HG03565 (cell line): ENCODE results near the gene ENDOV.

Source experiments
- ATAC-seq: cut with Tn5 transposase; IDR thresholded peaks from one replicate; pipeline ENCODE4 v1.9.1; 2021; ENCODE audit warnings: mild to moderate bottlenecking, moderate library complexity; ENCODE audit not compliant: unreplicated experiment

The ENDOV gene

DNA sequence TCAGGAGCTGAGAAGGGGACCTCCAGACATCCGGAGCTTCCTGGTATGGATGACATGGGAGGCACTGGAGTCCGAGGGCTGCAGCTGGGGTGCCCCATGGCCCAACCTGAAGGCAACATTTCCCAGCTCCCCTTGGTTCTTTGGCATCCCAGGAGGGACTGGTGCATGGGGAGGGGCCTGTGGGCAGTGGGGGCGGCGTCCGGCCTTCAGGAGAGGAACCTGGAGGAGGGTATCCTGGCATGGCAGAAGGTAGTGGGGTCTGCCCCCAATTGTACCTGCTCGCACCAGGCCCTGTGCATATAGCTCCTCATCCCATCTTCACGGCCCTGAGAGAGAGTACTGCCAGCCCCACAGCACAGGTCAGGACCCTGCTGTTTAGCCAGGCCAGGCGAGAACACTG is 49.5 kb downstream of the ENDOV start:
- ATAC-seq: no peak

DNA sequence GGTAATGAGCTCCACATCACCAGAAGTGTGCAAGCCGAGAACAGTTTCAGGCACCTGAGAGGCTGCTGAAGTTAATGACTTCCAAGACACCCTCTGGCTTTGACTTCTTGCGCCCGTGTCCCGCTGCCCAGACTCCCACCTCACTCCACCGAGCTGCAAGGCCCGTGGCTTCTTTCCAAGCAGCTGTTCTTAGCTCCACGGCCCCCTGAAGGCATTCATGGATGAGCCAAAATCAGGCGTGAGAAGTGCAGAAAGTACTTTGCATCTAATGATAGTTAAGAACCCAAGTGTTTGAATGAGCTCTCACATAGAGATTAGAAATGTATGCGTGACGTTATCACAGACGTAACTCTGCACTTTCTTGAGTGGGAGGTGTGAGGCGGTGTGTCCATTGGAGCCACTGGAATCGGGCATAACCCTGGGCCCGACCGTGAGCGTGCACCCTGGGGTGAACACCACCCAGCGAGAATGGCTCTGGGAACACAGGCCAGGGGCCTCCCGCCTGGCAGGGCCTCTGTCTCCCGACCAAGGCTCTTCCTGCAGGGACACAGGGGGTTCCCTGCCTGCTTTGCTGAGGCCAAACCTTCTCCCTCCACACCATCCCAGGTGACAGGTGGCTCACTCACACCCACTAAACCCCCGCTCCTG is 50.5 kb downstream of the ENDOV start:
- no peak for ATAC-seq

DNA sequence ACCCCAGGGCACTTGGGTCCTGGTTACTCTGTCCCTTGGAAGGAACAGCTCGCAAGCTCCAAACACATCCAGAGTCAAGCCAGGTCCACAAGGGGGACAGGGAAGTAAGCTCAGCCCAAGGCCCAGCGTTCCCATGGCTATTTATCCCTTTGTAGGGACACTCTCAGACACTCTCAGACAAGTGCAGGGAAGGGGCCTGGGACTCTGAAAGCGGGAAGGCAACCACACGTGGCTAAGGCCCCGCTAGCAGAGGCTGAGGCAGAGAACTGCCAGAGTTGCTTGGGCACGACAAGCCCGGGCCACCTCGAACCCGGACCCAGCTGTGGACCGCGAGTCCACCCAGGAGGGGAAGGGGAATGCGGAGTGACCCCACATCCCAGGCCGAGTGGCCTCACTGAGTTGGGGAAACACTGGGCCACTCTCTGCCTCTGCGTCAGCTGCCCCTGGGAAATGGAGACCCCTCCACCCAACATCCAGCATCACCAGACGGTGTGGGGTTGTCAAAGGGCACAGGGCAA is 51.3 kb downstream of the ENDOV start:
- ATAC-seq: no peak

DNA sequence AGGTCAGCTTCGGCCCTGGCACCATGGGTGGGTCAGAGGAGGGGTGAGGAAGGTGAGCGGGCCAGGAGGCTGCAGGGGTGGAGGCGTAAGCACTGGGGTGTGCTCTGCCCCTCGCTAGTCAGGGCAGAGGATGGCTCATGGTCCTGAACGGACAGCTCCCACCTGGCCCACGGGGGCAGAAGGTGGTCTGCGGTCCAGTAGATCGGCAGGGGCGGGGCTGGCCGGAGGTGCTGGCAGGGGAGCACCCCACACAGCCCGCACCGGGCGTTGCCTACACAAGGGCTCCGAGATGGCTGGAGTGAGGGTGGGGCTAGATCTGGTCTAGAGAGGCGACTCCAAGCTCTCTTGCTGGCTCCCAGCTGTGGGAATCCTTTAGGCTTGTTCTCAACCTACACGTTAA is 53.3 kb downstream of the ENDOV start:
- no peak for ATAC-seq

DNA sequence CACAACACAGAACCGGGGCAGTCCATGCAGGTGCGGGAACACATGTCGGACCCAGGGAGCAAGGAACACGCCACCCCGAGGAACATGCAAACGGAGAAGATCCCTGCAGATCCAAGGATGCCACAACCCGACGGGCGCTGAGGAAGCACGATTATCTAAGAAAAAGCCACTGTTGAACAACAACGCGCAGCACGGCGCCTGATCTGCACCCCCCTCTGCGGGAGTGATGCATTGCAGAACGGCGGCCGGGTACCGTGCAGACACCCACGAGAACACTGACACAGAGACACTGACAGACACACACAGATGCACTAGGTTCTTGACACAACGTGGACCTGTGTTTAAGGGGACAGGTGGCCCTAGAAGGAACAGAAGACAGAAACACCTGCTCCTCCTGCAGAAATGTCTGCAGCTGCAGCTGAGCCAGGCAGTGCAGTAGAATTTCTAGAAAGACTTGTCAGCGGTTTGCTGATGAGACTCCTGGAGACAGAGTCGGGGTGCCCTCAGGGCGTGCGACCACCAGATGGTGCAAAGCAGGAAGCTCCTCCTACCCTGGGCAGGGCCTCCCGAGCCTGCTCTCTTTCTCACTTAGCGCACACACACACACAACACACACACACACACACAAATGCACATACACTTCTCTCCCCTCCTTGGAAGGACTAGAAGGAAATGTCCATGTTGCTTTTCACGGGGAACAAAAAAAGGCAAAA is 54.0 kb downstream of the ENDOV start:
- no peak for ATAC-seq

DNA sequence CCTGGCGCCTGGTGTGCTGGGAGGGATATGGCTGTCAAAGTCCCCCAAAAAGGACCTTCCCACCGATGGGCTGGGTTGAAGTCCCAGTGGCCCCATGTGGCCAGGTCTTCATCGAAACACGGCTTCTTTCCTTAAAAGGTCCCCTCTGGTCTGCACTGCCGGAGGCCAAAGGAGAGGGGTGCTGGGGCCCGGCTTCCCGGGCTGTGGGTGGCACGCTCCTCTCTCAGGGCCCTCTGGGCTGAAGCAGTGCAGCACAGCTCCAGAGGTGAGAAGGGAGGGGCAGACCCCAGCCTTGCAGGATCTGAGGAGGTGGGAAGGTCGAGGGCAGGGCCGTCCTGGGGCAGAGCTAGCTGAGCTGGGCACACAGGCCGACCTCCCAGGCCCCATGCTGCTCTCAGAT is 54.7 kb downstream of the ENDOV start:
- ATAC-seq: no peak

DNA sequence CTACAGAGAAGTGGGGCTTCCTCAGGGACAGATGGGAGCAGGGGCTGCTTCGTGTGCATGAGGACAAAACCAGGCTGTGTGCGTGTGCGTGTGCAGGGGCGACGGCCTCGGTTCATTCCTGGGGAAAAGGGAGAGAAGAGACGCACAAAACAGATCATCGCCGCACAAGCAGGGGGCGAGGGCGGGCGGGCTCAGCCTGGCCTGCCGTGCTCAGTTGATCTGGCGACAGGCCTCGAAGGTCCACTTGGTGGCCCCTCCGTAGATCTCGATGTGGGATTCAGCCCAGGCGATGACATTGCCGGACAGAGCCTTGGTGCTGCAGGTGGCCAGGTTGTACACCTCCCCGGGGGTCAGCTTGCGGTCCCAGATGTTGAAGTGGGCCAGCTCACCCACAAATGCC is 55.6 kb downstream of the ENDOV start:
- no peak for ATAC-seq

DNA sequence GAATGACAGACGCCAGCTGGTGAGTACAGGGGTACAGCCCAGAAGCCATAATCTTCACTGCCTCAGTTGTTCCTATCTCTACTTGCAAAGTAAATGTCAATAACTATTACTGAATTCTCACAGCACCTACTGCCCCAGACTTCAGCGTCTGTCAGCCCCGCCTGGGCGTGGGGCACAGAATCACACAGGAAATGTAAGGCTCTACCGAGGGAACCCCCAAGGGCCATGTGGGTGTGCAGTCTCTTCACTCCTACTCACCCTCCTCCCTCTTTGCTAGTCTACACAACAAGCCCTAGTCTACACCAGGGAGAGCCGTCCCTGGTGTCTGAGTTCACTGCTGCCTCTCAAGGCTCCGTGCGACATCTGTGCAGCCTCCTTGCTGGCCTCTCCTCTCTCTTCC is 57.0 kb downstream of the ENDOV start:
- no peak for ATAC-seq

DNA sequence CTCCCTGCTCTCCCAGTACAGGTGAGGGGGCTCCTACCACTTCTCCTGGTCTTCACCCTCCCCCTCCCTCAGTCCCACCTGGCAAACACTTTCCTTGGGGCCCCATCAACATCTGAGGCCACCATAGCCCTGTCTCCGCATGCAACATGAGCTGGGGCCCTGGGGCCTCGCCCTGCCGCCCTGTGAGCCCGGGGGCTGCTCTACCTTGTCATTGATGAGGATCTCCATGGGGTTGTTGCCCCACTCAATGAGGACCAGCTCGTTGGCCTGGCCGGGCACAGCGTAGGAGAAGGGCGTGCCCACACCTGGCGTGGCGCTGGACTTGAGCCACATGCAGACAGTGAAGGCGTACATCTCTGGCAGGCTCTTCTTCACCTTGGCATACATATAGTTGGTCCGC is 58.0 kb downstream of the ENDOV start:
- no peak for ATAC-seq

DNA sequence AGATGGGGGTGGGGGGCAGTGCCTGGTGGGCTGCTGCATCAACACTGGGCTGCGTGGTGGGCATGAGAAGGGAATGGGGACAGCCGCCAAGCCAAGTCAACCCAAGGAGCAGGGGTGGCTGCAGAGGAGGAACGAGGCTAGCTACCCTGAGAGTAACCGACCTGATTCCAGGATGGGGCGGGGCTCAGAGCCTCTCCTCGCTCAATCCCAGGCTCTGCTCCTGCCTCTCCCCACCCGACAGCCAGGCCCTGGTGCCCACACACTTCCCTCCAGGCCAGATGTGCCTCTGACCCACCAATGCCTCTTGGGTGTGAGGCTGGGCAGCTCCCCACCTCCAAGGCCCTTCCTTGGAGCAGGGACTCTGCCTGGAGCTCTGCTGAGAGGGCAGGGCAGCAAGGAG is 58.7 kb downstream of the ENDOV start:
- no peak for ATAC-seq

DNA sequence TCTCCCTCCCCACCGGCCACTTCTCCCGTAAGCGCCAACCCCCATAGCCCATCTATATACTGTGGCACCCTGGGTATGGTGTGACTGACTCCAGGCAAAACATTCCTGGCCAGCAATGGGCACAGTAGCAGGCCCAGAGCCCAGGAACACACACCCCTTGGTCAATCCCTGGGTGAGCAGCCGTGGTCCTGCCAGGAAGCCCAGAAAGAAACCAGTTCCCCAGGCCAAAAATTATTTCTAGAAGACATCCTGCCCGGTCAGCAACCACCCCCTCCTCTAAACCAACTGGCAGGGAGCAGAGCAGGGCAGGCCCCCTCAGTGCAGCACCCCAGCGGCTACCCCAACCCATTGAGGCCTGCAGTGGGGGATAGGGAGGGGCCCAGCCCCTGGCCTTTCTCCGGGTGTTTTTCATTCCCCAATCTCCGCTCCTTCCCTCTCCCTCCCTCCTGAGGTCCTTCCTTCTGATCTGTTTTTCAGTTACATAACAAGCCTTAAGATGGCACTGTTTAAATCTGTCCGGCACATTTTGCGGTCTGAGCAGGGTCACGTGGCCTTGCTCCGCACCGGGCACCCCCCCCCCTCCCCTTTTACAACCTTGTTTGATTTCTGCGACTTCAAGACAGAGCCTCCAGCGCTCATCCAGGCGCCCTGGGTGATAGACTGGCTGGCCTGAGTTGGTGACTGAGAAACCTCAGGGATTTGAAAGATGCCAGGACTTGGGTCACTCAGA is 59.4 kb downstream of the ENDOV start:
- no peak for ATAC-seq

DNA sequence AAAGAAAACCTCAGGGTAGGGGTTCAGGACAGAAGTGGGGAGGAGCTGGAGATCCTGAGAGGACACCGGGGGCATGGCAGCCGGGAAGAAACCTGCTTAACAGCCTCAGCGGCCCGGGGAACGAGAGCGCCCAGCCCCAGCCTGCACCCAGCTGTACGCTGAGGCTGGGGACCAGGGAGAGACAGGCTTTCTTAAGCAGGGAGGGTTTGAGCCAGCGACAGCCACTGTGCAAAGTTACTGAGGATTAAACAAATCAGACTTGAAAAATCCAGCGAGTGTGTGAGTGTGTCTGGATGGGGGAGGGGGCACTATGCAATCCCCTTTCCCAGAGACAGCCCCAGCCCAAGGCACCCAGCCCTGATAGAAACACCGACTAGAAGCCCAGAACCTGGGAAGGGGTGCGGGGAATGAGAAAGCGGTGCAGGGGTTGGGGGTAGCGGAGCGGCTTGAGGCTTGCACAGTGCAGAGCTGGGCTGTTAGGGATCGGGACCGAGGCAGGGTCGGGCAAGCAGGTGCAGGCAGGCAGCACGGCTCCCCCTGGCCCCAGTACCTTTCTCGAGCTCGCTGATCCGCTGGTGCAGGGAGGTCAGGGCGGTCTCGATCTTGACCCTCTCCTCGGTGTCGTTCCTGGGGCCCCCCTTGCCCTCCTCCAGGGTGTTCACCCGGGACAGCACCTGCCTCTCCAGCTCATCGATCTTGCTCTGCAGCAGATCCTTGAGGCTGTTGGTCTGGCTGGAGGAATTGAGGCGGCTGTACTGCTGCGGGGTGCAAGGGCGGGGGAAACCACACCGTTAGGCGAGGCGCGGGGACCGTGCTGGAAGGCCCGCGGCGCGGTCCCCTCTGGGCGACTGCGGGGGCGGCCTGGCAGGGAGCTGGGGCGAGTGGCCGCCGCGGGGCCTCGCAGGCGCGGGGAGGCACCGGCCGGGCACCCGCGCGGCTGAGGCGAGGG is 60.3 kb downstream of the ENDOV start:
- ATAC-seq: no peak

DNA sequence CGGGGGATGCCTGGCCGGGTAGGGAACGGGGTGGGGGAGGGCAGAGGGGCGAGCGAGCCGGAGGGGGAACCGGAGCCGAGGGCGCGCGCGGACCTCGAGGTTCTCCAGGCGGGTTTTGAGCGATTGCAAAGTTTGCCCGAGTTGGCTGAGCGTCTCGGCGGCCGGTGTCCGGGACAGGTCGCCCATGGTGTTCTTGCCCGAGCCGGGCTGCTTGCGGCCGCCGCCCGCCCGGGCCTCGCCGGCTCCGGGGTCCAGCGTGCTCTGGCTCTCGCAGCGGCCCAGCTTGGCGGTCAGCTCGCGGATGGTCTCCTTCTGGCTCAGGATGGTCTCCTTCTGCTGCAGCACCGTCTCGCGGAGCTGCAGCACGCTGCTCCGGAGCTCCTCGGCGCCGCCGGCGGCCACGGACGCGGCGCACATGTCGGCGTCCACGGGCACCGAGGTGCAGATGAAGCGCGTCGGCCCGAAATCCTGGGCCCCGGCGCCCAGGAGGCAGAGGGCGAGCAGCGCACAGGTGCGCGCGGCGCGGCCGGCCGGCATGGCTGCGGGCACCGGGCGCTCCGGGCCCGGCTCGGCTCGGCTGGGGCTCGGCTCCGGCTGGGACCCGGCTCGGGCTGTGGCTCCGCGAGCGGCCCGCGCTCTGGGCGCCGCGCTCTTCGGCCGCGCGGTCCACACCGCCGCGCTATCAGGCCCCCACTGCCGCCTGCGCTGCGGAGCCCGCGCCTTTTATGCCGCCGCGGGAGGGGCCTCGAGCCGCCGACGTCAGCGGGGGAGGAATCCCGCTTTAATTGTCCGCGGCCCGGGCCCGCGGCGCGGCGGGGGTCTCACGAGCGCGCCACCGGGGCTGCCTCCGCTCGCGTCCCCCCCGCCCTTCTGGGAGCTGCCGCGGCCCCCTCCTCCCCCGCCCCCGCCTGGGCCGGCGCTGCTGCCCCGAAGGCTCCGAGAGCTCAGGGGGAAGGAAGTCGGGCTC is 61.2 kb downstream of the ENDOV start, which contains the start of gene NPTX1:
Gene NPTX1 (minus strand): TSS at position 698 of the 967 bp plus-strand sequence. CDS start 161 bp downstream, at position 537.
- no peak for ATAC-seq

DNA sequence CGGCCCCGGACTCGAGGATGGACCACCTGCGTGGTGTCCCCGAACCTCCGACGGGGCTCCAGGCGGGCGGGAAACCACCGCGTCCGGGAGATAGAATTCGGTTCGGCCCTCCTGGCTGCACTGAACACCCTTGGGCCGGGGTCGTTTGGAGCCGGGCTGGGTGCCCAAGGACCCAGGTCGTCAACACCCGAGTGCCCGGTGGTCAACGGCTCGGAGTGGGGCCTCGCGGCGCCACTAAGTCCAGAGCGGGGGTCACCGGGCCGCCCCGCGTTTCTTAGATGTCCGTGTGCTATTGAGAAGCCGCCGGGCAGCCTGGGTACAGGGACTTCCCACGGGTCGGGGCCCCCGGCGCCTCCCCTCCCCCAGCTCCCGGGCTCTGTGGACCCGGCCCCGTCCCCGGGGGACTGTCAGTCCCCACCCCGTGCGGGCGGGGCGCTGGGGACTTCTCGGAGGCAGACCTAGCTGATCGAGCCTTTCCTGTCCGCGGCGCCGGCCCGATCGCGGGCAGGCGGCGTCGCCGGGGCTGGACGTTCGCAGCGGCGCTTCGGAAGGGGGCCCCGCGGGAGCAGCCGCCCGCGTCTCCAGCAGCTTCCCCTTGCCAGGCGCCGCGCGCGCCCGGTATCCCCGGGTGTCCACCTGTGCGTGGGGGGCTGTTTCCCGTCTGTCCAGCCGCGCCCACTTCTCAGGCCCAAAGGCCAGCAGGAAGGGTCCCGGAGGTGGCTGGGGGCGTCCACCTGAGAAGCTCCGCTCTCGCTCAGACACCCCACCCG is 62.1 kb downstream of the ENDOV start:
- no peak for ATAC-seq

DNA sequence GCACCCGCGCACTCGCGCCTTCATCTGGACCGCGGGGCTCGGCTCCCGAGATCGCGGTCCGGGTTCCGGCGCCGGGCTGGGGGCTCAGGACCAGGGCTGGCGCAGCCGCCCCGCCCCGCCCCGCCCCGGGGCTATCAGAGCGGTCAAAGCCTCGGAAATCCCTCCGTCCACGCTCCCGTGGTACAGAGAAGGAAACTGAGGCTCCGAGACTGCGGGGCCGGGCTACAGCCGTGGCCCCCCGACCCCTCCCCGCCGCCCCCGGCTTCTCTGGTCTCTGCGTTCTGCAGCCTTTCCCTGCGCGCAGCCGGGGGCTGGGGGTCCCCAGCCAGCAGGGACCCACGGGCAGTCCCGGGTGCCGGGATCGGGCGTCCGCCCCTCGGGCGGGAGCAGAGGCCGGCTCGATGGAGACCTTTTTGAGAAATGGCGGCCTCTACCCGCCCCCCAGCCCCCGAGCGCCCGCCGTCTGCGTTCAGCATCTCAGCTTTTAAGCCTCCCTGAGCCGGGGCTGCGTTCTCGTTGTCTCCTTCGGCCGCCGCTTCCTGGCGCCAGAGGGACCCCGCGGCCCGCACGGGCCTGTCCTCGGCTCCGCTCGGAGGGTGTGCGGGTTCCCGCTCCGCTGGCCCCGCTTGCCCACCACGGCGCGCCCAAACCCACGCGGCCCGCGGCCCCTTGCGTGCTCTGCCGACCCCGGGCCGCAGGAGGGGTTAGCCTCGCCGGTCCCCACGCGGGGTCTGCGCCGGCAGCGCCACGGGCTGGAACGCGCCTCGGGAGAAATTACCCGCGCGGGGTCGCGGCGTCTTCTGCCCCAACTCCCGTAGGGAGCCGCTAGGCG is 62.9 kb downstream of the ENDOV start:
- no peak for ATAC-seq

DNA sequence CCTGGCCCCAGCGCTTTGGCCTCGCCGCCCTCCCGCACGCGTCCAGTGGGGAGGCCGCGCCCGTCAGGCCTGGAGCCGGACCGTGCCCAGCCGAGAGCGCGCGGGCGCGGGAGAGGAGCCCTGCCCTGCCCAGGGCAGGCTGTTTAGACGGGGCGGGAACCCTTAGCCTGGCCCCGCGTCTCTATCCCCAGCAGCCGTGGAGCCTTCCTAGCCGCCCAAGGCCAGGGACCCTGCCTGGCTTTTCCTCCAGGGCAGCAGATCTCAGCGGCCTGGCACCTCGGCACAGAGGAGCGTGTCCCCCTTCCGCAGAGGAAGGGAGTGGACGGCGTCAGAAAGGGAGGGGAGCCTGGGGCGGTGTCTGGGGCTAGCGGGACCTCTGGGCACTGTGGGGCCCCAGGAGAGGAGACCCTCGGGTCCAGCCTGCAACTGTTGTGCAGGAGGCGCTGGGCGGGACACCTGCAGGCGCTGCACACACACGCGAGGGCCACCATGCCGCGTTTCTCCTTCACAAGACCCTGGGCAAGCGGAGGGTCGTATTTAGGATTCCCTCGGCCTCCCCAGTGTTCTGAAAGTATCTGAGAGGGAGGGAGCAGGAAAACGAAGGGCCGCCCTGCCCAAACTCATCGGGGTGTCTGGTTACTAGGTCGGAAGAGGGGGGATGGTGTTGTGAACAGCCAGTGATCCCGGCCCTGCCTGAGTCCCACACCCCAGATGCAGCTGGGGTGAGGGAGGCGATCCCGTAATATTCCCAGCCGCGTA is 63.7 kb downstream of the ENDOV start:
- no peak for ATAC-seq

DNA sequence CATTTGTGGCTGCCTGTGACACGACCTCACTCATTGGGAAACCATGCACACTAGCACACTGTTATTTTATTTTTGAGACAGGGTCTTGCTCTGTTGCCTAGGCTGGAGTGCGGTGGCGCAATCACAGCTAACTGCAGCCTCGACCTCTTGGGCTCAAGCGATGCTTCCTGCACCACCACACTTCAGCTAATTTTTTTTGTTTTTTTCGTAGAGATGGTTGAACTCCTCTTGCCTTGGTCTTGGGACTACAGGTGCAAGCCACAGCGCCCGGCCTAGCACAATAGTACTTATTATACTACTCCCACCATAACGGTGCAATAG is 64.2 kb downstream of the ENDOV start:
- no peak for ATAC-seq
